Stimulated activated CD4-positive, alpha-beta T cell treated with anti-CD3 and anti-CD28 coated beads, Interleukin-2, amount 100 ng/mL, for 48 hours (primary cell): ENCODE measurements around the gene KLHL26.
A peak's percentile ranks its signal among the peaks of the same experiment; 100 is the strongest.
"Not testable (repeated sequence)": the region's sequence is repeated elsewhere in the genome, so short reads cannot be mapped to it uniquely, and the experiment has no call there.

Experiments used
- DNase-seq, 2 donors: peaks; one replicate each; pipeline ENCODE4 v3.0.0-alpha.2; 2020

Gene KLHL26

DNA sequence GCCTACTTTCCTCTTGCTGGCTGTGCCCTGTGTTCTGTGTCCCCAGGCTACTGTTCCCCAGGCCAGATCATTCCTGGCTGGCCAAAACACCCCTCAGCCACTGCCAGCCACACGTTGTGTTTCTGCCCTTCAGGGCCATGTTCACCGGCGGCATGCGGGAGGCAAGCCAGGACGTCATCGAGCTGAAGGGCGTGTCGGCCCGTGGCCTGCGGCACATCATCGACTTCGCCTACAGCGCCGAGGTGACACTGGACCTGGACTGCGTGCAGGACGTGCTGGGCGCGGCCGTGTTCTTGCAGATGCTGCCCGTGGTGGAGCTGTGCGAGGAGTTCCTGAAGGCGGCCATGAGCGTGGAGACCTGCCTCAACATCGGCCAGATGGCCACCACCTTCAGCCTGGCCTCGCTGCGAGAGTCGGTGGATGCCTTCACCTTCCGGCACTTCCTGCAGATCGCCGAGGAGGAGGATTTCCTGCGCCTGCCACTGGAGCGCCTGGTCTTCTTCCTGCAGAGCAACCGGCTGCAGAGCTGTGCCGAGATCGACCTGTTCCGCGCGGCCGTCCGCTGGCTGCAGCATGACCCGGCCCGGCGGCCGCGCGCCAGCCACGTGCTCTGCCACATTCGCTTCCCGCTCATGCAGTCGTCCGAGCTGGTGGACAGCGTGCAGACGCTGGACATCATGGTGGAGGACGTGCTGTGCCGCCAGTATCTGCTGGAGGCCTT lies 30.9 kb downstream of the KLHL26 start:
- no peak for DNase-seq

DNA sequence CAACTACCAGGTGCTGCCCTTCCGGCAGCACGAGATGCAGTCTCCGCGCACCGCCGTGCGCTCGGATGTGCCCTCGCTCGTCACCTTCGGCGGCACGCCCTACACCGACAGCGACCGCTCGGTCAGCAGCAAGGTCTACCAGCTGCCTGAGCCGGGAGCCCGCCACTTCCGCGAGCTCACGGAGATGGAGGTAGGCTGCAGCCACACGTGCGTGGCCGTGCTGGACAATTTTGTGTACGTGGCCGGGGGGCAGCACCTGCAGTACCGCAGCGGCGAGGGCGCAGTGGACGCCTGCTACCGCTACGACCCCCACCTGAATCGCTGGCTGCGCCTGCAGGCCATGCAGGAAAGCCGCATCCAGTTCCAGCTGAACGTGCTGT lies 31.4 kb downstream of the KLHL26 start:
- no peak for DNase-seq

DNA sequence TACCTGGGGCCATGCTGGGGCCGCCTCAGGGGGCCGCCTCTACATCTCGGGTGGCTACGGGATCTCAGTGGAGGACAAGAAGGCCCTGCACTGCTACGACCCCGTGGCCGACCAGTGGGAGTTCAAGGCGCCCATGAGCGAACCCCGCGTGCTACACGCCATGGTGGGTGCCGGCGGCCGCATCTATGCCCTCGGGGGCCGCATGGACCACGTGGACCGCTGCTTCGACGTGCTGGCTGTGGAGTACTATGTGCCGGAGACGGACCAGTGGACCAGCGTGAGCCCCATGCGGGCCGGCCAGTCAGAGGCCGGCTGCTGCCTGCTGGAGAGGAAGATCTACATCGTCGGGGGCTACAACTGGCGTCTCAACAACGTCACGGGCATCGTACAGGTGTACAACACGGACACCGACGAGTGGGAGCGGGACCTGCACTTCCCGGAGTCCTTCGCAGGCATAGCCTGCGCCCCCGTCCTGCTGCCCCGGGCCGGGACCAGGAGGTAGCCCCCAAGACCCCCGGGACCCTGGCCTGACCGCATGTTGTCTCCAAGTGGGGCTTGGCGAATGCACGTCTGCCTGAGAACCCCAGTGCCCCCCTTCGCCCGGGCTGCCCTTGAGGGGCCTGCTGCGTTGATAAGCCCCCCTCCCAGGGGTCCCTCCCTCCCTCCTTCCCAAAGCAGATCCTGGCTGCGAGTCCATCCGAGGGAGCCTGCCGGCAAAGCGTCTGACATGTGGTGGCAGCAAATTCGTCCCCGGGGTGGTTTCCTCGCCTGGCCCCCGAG lies 32.1 kb downstream of the KLHL26 start:
- no peak for DNase-seq

DNA sequence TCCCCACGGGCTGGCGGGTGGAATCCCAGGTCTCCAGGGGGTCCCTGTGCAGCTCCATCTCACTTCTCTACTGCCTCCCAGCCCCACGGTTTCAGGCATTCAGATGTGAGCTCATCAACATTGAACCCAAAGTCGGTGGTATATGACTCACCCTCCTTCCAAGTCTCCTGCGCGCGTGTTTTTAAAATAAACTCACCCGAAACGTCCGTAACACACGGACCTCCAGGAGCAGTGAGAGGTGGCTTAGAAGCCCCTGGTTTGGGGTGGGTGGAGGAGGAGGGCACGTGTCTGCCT lies 32.6 kb downstream of the KLHL26 start:
- no peak for DNase-seq

DNA sequence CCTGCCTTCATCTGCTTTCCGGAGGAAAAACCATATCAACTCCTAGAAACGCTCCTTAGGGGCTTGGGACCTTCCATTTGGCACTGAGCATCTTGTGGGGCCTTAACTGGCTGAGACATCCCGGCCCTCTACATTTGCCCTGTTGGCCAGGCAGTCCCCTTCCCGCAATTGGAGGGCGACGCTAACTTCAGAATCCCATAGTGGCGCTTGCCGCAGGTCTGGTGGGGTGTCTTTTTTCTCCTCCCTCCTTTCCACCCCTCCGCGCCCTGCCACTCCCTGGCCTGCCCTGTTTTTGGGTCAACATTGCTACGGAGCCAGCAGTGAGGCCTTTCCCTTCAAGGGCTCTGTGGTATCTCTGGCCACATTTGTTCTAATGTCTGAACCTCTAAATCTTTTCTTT lies 33.1 kb downstream of the KLHL26 start:
- DNase-seq, result no peak

DNA sequence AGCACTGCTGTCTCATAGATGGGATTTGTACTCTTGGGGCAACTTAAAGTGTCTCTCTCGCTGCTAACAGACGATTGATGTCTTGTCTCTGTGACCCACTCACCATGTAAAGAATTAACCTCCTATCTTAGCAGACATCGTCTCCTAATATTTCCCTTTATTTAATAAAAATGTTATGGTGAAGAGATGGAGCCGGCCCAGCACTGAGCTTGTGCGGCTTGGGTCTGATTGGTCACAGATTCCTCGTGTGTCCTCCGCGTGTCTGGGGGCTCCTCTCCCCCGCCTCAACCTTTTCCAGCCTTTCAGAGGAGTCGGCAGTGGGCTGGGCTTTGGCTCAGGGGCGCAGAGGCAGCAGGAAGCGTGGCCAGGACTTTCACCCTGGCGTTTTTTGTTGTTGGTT lies 33.5 kb downstream of the KLHL26 start:
- DNase-seq, result no peak

DNA sequence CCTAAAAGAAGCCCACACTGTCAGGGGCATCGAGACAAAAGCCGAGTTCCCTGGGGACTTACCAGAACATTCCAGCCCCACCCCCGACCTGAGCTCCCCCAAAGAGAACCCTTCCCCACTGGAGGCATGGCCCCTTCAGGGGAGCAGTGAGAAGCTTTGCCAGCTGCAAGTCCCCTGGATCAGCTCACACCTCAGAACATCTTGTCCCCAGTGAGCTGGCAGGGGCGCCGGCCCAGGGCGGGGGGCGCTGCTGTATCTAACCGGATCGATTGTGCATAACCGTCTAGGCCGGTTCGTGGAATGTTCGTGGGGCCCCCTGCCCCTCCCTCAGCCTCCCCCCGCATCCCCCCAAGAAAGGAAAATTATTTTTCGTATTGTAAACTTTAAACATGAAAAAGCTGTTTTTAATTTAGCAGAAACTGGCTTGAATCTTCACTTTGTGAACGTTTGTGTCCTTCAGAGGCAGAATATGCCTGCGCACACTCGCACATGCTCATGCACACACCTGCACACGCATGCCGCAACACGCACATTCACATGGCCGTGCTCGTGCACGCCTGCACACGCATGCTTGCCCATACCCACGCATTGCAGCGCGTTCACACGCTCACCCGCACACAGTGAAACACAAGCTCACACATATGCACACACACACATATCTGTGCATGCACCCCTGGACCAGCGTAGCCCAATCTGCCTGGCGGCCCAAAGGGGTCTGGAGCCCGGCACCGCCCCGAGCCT lies 34.6 kb downstream of the KLHL26 start:
- DNase-seq, result no peak

DNA sequence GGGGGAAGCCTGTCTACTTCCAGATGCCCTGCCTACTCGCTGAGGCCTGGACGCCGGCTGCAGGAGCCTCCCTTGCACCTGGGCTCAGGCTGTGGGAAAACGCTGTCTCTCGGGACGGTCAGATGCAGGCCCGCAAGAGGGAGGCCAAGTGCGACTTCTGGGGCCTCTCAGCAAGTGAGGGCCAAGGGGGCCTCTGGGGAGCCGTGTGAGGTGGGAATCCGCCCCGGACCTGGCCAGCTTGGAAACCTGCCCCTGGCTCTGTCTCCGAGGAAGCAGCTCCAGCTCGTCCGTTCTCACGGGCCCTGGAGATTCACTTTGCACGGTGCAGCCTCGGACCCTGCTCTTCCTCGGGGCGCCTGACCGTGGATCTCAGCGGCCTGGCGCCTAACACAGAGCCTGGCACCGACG lies 35.2 kb downstream of the KLHL26 start:
- no peak for DNase-seq

DNA sequence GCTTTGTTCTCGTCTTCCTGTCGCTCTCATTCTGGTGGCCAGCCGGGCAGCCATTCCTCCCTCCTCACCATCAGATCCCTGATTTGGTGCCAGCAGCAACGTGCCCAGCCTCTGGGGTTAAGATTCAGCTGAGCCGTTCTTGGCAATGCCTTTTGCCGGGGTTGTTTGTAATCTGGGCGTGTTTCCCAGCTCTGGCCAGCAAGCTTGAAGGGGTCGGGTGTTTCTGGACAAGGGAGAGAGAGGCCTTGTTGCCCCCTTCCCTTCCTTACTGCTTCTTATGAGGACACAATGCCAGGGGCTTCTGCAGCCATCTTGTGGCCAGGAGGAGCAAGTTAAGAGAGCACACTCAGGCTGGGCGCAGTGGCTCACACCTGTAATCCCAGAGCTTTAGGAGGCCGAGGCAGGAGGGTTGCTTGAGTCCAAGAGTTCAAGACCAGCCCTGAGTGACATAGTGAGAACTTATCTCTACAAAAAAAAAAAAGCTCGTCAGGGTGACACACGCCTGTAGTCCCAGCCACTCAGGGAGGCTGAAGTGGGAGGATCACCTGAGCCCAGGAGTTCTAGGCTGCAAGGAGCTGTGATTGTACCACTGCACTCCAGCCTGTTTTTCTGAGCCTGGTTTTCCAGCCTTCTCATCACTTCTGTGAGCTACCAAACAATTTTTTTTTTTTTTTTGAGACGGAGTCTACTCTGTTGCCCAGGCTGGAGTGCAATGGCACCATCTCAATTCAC lies 35.9 kb downstream of the KLHL26 start:
- DNase-seq, result no peak

DNA sequence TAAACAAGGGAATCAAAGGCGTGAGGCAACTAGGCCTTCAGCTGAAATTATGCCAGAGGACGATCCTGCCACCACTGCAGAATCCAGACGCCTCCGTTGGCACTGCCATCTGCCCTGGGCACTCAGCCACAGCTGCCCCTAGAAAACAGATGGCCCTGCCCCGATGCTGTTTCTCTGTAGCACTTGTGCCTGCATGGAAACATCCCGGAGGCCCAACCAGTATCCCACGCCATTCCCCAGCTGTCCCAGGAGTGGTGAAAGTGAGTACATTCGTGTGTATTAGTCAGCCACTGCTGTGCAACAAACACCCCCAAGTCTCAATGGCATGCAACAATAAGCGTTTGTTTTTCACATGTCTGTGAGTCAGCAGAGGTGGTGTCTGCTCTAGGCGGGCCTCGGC lies 37.8 kb downstream of the KLHL26 start:
- no peak for DNase-seq

DNA sequence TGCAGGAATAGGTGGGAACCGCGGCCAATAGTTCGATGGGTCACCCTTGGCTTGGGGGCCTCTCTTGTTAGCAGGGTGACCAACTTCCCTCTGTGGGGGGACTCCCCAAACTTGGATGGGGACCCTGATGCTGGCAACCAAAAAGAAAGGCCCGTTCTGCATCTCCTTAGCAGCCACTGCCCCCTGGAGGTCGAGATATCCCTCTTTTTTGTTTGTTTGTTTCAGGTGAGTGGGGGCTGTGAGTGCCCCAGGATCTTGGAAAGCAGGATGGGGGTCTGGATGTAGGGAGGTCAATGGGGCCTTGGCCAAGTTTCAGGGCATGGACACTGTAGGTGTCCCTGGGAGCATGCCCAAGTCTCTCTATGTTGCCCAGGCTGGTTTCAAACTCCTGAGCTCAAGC lies 39.0 kb downstream of the KLHL26 start:
- no peak for DNase-seq

DNA sequence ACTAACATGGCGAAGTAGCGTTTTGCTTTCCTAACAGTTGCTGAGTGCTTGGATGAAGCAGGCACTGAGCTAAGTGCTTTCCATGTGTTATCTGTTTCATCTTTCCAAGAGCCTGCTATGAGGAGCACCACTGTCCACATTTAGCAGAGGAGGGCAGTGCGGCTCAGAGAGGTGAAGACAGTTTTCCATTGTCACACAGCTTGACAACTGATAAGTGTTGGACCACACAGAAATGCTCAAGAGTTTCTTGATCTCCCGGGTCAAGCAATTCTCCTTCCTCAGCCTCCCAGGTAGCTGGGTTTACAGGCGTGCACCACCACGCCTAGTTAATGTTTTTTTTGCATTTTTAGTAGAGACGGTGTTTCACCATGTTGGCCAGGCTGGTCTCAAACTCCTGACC lies 39.9 kb downstream of the KLHL26 start:
- no peak for DNase-seq

DNA sequence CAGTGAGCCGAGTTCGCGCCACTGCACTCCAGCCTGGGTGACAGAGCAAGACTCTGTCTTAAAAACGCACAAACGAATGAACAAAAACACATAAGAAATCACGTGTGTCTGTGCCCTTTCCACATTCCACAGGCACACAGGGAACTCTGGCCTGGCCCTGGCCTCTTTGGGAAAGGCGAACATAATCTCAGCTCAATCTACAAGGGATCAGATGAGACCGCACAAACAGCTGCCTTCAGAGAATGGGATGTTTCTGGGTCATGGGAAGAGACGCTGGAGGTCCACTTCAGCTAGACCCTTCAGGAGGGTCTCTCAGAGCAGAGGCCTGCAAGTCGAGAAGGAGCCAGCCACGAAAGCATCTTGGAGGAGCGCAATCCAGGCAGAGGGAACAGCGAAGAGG lies 40.3 kb downstream of the KLHL26 start:
- no peak for DNase-seq

DNA sequence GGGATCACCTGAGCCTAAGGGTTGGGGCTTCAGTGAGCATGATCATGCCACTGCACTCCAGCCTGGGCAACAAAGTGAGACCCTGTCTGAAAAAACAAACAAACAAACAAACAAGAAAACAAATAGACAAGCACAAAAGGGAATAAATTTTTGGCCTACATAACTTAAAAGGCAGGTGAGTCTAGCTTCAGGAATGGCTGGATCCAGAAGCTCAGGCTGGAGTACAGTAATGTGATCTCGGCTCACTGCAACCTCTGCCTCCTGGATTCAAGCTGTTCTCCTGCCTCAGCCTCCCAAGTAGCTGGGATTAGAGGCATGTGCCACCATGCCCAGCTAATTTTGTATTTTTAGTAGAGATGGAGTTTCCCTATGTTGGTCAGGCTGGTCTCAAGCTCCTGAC lies 43.3 kb downstream of the KLHL26 start:
- DNase-seq, result not testable (repeated sequence)

DNA sequence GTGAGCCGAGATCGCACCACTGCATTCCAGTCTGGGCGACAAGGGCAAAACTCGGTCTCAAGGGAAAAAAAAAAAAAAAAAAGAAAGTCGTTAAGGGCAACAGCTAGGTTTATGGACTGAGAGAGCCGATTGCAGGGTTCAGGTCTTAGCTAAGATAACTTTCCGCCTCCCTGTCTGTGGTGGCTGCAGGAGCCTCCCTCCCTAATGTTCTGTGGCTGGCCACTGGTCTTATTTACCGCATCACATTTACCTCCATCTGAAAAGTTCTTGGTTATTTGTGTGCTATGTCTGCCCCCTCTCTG lies 45.9 kb downstream of the KLHL26 start:
- DNase-seq, result no peak

DNA sequence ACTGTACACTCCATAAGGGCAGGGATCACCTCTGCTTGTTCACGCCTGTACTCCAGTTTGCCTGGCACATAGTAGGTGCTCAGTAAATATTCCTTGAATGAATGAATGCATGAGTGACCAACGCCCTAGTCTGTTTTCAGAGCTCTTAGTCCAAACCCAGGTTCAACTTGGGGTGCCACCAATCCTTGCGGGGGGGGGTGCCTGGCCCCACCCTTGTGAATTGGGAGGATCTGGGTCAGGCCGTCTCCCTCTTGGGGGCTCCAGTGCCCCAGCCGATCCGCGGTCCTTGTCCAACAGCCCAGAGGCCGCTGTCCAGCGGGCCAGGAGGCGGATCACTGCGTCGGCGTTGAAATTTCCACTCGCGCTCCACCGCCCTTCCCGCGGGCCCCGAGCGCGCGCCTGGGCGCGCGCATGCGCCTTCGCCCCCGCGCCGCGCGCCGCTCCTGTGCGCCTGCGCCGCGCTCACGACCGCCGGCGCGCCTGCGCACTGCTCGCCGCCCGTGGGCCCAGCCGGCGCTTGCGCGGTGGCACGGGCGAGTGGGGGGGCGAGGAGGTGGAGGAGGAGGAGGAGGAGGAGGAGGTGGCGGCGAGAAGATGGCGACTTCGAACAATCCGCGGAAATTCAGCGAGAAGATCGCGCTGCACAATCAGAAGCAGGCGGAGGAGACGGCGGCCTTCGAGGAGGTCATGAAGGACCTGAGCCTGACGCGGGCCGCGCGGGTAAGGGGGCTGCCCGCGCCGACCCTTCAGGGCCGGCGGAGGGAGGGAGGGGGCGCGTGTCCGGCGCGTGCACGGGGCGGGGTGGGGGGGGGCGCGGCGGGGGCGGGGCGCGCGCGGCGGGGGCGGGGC lies 46.5 kb downstream of the KLHL26 start, which contains the start of gene CRTC1:
Gene CRTC1 (plus strand): TSS at position 572 of the 849 bp plus-strand sequence. CDS start 23 bp downstream, at position 595.
- peak; percentile 84 to 88 for DNase-seq

DNA sequence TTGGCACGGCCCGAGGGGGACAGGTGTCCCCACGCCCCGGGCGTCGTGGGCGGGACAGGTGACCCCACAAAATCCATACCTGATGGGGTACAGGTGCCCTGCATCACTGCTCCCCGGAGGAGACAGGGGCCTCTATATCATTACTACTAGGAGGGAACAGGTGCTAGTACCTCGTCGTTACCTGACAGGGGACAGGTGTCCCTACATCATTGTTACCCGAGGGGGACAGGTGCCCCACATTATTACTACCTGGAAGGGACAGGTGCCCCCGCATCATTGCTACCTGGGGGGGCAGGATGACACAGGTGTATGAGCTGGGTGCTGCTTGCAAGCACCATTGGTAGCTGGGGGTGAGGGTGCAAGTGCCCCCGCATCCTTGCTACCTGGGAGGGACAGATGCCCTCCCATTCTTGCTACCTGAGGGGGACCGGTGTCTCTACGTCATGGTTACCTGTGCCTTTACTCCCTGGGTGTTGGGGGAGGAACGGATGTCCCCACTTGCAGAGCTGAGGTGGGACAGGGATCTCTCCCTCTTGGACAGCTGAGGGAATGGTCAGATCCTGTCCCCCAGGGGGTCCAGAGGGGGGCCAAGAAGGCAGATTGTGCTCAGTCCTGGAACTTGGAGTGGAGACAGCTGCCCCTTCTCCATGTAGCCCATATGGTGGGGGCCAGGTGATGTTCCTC lies 47.3 kb downstream of the KLHL26 start:
- DNase-seq, result no peak

DNA sequence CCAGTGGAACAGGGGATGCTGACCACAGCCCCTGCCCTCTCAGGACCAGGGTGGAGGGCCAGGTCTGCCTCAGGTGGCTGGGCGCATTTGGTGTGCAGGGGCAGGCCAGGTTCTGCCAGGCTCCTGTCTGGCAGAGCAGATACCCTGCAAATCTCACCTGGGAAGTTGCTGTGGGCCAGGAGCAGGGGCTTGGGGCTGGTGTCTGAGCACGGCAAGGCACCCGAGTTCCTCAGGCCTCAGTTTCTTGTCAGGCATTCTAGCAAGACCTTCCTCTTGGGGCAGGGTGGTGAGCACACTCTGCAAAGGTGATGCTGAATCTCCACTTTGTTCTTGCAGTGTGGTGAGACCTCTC lies 47.8 kb downstream of the KLHL26 start:
- no peak for DNase-seq

DNA sequence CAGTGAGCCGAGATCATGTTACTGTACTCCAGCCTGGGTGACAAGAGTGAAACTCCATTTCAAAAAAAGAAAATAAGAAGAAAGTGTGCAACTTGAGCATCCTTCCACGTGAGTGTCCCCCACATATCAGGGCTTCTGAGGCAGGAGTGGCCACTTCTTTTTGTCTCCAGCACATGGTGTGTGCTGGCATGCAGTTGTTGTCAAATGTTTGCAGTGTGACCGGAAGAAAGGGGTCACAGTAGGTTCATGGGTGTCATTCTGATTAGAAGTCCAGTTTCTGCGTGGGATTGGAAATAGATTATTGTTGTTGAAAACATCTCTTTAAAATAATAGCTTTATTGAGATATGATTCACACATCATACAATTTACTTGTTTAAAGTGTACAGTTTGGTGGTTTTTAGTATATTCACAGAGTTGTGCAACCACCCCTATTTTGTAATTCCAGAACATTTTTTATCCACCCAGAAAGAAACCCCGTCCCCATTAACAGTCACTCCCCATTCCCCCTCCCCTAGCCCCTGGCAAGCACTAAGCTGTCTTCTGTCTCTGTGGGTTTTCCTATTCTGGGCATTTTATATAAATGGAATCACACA lies 48.9 kb downstream of the KLHL26 start:
- DNase-seq, result no peak

DNA sequence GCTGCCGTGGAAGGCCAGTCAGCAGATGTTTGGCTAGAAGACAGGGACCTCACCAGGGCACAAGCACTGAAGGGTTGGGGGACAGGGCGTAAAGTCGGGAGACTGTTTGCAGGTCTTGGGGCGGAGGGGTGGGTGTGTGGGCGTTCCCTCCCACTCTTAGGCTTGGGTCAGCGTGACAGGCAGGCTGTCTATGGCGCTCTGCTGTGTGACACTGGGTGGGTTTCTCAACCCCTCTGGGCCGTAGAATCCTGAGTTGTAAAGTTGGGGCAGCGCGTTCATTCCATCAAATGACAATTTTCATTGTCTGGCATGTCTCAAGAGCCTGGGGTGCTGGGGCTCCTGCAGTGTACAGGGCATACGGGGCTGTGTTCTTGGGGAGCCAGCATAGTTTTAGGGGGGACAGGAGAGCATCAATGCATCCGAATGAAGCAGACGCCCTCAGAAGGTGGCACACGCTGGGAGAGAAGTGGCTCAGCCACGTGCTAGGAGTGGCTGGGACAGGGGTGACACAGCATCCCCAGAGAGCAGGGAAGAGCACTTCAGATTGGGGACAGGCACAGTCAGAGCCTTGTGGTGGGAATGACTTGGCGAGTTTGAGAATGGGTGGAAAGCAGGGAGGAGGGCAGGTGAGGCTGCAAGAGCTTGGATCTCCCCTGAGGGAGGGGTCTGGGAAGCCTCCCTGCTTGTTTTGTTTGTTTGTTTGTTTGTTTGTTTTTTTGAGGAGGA lies 51.1 kb downstream of the KLHL26 start:
- no peak for DNase-seq

DNA sequence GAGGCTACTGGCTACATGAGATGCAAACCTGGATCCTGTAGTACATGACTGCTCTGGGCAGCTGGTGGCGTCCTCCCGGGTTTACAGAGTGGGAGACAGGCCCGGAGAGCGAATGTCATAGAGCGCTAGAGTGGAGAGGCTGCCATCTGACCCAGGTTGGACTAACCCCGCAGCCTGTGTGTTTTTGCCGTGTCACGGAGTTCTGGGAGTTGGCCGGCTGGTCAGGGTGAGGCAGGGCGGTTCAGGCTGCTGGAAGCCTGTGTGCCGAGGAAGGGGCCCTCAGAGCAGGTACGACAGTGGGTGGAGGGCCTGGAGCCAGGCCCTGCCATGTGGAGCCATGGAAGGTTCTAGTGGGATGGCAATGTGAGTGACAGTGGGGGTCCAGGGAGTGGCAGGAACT lies 59.2 kb downstream of the KLHL26 start:
- DNase-seq, result no peak
